HL-60 (cell line): Measurements from ENCODE around the gene DLK1.

Source experiments
- DNase-seq, 2 experiments: peaks; one replicate each; pipeline ENCODE4 v3.0.0-alpha.2; 2010 to 2020; ENCODE audit warnings: low read depth in 1 of 2, low spot score in 1 of 2
- H3K27ac ChIP-seq: fragments of 250-450 bp; sonication (Bioruptor Pico); replicated peaks from 2 replicates; pipeline ENCODE4 v1.5.1; 2020; ENCODE audit warnings: mild to moderate bottlenecking, moderate library complexity
- H3K27me3 ChIP-seq: fragments of 250-450 bp; sonication (Bioruptor Pico); 2 replicates; pipeline ENCODE4 v1.5.1; 2021; ENCODE audit warnings: mild to moderate bottlenecking, moderate library complexity; ENCODE audit not compliant: insufficient read depth, poor library complexity, severe bottlenecking
- H3K4me3 ChIP-seq: replicated peaks from 2 replicates; pipeline ENCODE4 v1.5.1; 2011; ENCODE audit warnings: mild to moderate bottlenecking, control low read depth, low read length; ENCODE audit not compliant: insufficient read depth
- GABPA ChIP-seq: IDR thresholded peaks from 2 replicates; pipeline ENCODE4 v1.6.1; 2012; ENCODE audit warnings: low read depth
- POLR2AphosphoS5 ChIP-seq: IDR thresholded peaks from 2 replicates; pipeline ENCODE4 v1.6.1; 2012; ENCODE audit warnings: low read depth
- SPI1 ChIP-seq: IDR thresholded peaks from 2 replicates; pipeline ENCODE4 v1.6.1; 2012; ENCODE audit warnings: low read depth, mild to moderate bottlenecking, borderline replicate concordance
- TF ChIP-seq, protein P1 (sequence below): IDR thresholded peaks from one replicate; pipeline ENCODE4 v1.5.1; 2011; ENCODE audit warnings: low read length, control low read depth, inconsistent platforms; ENCODE audit not compliant: insufficient read depth
- TF ChIP-seq, protein P2 (sequence below): IDR thresholded peaks from 2 replicates; pipeline ENCODE4 v1.6.1; 2012; ENCODE audit warnings: low read depth; ENCODE audit not compliant: insufficient replicate concordance

The DLK1 gene

GRCh38 chr14:100727086-100727872 lies 587 bp downstream of the DLK1 start:
- Histone ChIP-seq H3K4me3 (no peak overlapping the region), H3K27ac (no peak overlapping the region), H3K27me3 (peaks cover 26% of the 10 kb centered on the region)
- TF ChIP-seq GABPA (no peak), SPI1 (no peak), POLR2AphosphoS5 (no peak)
- TF ChIP-seq, protein P1, sequence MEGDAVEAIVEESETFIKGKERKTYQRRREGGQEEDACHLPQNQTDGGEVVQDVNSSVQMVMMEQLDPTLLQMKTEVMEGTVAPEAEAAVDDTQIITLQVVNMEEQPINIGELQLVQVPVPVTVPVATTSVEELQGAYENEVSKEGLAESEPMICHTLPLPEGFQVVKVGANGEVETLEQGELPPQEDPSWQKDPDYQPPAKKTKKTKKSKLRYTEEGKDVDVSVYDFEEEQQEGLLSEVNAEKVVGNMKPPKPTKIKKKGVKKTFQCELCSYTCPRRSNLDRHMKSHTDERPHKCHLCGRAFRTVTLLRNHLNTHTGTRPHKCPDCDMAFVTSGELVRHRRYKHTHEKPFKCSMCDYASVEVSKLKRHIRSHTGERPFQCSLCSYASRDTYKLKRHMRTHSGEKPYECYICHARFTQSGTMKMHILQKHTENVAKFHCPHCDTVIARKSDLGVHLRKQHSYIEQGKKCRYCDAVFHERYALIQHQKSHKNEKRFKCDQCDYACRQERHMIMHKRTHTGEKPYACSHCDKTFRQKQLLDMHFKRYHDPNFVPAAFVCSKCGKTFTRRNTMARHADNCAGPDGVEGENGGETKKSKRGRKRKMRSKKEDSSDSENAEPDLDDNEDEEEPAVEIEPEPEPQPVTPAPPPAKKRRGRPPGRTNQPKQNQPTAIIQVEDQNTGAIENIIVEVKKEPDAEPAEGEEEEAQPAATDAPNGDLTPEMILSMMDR: no peak
- TF ChIP-seq, protein P2, sequence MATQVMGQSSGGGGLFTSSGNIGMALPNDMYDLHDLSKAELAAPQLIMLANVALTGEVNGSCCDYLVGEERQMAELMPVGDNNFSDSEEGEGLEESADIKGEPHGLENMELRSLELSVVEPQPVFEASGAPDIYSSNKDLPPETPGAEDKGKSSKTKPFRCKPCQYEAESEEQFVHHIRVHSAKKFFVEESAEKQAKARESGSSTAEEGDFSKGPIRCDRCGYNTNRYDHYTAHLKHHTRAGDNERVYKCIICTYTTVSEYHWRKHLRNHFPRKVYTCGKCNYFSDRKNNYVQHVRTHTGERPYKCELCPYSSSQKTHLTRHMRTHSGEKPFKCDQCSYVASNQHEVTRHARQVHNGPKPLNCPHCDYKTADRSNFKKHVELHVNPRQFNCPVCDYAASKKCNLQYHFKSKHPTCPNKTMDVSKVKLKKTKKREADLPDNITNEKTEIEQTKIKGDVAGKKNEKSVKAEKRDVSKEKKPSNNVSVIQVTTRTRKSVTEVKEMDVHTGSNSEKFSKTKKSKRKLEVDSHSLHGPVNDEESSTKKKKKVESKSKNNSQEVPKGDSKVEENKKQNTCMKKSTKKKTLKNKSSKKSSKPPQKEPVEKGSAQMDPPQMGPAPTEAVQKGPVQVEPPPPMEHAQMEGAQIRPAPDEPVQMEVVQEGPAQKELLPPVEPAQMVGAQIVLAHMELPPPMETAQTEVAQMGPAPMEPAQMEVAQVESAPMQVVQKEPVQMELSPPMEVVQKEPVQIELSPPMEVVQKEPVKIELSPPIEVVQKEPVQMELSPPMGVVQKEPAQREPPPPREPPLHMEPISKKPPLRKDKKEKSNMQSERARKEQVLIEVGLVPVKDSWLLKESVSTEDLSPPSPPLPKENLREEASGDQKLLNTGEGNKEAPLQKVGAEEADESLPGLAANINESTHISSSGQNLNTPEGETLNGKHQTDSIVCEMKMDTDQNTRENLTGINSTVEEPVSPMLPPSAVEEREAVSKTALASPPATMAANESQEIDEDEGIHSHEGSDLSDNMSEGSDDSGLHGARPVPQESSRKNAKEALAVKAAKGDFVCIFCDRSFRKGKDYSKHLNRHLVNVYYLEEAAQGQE: no peak
- no peak for DNase-seq

DNA sequence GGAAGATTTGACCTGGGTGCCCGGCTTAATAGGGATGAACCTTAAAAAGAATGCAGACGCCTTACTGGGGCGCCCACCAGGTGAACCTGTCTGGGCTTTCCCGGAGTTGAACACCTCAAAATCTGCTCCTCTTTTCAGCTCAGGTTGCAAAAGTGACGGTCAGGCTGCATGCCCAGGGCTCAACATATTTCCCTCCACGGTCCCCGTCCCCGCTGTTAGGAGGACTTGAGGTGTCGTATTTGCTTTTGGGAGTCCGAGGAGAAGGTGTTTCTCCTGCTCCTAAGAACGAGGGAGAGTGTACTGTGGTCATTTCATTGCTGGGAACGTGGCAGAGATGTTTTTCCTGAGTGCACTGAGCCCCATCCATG lies 1.2 kb downstream of the DLK1 start:
- no peak overlapping the region for H3K4me3 ChIP-seq
- TF ChIP-seq, protein P1: no peak
- TF ChIP-seq SPI1 (no peak), GABPA (no peak), POLR2AphosphoS5 (no peak)
- TF ChIP-seq, protein P2: no peak
- peaks cover 26% of the 10 kb centered on the region for H3K27me3 ChIP-seq
- DNase-seq: no peak
- no peak overlapping the region for H3K27ac ChIP-seq

DNA sequence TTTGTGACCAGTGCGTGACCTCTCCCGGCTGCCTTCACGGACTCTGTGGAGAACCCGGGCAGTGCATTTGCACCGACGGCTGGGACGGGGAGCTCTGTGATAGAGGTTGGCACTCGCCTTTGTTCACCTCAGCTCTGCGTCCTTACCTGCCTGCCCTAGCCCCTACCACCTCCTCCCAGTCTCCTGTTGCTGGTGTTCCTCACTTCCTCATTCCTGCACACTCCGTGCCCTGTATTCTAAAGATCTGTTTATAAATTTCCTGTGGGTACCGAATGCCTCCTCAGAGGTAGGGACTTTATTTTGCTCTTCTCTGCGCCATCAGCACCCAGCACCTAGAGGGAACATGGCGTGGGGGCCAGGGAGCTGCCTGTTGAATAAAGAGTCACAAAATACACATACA lies 2.3 kb downstream of the DLK1 start:
- Histone ChIP-seq H3K27ac (no peak overlapping the region), H3K4me3 (no peak overlapping the region), H3K27me3 (peaks cover 26% of the 10 kb centered on the region)
- TF ChIP-seq, protein P1: no peak
- TF ChIP-seq SPI1: peak; percentile 80
- DNase-seq: no peak

- H3K27me3 ChIP-seq: peaks cover 26% of the 10 kb centered on the region
- TF ChIP-seq GABPA (no peak), SPI1 (no peak), POLR2AphosphoS5 (no peak)
- TF ChIP-seq, protein P1: no peak
- TF ChIP-seq, protein P2: no peak
- H3K4me3 ChIP-seq: no peak overlapping the region
- H3K27ac ChIP-seq: no peak overlapping the region
- no peak for DNase-seq
These were observed 3.3 kb downstream of the DLK1 start for GRCh38 chr14:100729982-100730381.
